ENCODE measurements around the gene IL22. TPM values are rescaled to one million over a fixed set of nuclear protein-coding genes. Genes with fewer than 3 reads are reported as not detected.

Gene IL22
- total RNA-seq, 1 experiment from 2014 or later: not detected

DNA sequence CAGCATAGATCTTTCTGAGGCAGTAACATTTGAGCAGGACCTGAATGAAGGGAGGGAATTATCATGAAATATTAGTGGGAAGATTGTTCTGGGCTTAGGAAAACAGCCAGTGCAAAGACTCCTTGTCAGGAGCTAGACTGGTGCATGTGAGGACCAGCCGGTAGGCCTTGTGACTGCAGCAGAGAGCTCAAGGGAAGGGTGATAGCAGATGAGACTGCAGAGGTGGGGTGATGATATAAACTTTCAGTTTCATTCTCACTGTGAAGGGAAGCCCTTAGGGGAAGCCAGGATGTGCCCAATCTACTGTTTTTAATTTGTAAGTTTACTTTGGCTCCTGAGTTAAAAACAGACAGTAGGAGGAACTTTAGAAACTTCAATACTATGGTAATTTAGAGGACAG is 12.4 kb downstream of the IL22 start:
- H3K27me3 Mint-ChIP-seq (ENCODE audit: low read depth): no peaks in the 10 kb centered on the region
- Histone ChIP-seq H3K56ac (ENCODE audit: insufficient read length, low read depth, low read length) (no peak overlapping the region), H3K79me1 (ENCODE audit: insufficient read depth, low read depth, low read length, poor library complexity, severe bottlenecking) (no peaks in the 10 kb centered on the region), H3T11ph (ENCODE audit: low read length) (no peak overlapping the region), H2AFZ (ENCODE audit: low read length) (no peak overlapping the region), H3K18ac (ENCODE audit: insufficient read length, low read depth, low read length) (no peak overlapping the region), H4K5ac (ENCODE audit: insufficient read length, low read depth, low read length) (no peak overlapping the region), H3K4ac (ENCODE audit: low read depth, low read length) (no peak overlapping the region), H4K91ac (ENCODE audit: insufficient read length, low read depth, low read length) (no peak overlapping the region), H3K4me2 (ENCODE audit: insufficient read depth, insufficient read length, low read length) (no peak overlapping the region), H3K23me2 (ENCODE audit: insufficient read length, low read depth, low read length, poor library complexity, severe bottlenecking) (no peaks in the 10 kb centered on the region), H3K4me1 (ENCODE audit: insufficient read depth, low read length) (no peaks in the 10 kb centered on the region), H4K8ac (replicated peaks; ENCODE audit: insufficient read length, low read depth, low read length) (no peak overlapping the region), H3K79me2 (ENCODE audit: insufficient read depth, low read length) (no peaks in the 10 kb centered on the region), H2BK120ac (ENCODE audit: low read depth, low read length, poor library complexity, severe bottlenecking) (no peak overlapping the region), H2BK12ac (ENCODE audit: insufficient read length, low read depth, low read length) (no peak overlapping the region), H2BK15ac (ENCODE audit: low read depth, low read length) (no peak overlapping the region), H2BK20ac (ENCODE audit: low read depth, low read length, poor library complexity, severe bottlenecking) (no peak overlapping the region), H2AK5ac (ENCODE audit: insufficient read length, low read length) (no peak overlapping the region), H2BK5ac (ENCODE audit: insufficient read length, low read length) (no peak overlapping the region), H3K9ac (ENCODE audit: extremely low read depth, insufficient read length, low read length) (no peak overlapping the region), H3K23ac (ENCODE audit: insufficient read length, low read depth, low read length) (no peak overlapping the region), H3K27me3 (ENCODE audit: insufficient read depth, low read length) (no peaks in the 10 kb centered on the region), H3K27ac (ENCODE audit: insufficient read length, low read depth, low read length) (no peak overlapping the region), H4K20me1 (ENCODE audit: control insufficient read depth, insufficient read depth, insufficient read length) (no peaks in the 10 kb centered on the region), H3K14ac (ENCODE audit: insufficient read depth, low read length) (no peak overlapping the region), H3K9me3 (ENCODE audit: control insufficient read depth, low read depth, low read length) (no peaks in the 10 kb centered on the region)
- H3K4me3 Mint-ChIP-seq: no peak overlapping the region
- TF ChIP-seq, protein P1, sequence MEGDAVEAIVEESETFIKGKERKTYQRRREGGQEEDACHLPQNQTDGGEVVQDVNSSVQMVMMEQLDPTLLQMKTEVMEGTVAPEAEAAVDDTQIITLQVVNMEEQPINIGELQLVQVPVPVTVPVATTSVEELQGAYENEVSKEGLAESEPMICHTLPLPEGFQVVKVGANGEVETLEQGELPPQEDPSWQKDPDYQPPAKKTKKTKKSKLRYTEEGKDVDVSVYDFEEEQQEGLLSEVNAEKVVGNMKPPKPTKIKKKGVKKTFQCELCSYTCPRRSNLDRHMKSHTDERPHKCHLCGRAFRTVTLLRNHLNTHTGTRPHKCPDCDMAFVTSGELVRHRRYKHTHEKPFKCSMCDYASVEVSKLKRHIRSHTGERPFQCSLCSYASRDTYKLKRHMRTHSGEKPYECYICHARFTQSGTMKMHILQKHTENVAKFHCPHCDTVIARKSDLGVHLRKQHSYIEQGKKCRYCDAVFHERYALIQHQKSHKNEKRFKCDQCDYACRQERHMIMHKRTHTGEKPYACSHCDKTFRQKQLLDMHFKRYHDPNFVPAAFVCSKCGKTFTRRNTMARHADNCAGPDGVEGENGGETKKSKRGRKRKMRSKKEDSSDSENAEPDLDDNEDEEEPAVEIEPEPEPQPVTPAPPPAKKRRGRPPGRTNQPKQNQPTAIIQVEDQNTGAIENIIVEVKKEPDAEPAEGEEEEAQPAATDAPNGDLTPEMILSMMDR (conservative IDR thresholded peaks at IDR 0.05): no peak
- H3K9me3 Mint-ChIP-seq: no peaks in the 10 kb centered on the region; a peak in 1 of 5 replicates
- no peak overlapping the region for H3K27ac Mint-ChIP-seq
- WGBS (ENCODE audit: extremely low coverage, insufficient read length, low lambda C conversion rate): no CpG with 5 or more reads among the region's 1 CpG
- DNase-seq: no peak
- H3K4me1 Mint-ChIP-seq: peaks cover 0 to 9% of the 10 kb centered on the region in 2 experiments; a peak in 2 of 4 replicates
- H3K36me3 Mint-ChIP-seq (ENCODE audit: insufficient read depth in 1 of 3, low read depth in 3 of 3): no peaks in the 10 kb centered on the region
